Dermis microvascular lymphatic vessel endothelial cell (primary cell): Measurements from ENCODE around the gene ELP1. TPM values are rescaled to one million over a fixed set of nuclear protein-coding genes. Genes with fewer than 3 reads are reported as not detected.
A peak's percentile ranks its signal among the peaks of the same experiment; 100 is the strongest.
"Not testable (repeated sequence)": the region's sequence is repeated elsewhere in the genome, so short reads cannot be mapped to it uniquely, and the experiment has no call there.

Experiments
- DNase-seq, 2 donors: peaks; one replicate each; pipeline versions ENCODE4 v3.0.0 to v3.0.0-alpha.2; 2010; ENCODE audit warnings: low read depth in 2 of 2
- total RNA-seq: library from RNA; depleted of rRNA; stranded (reverse); fragments of >200 nt; gene quantifications from 2 replicates; pipeline ENCODE4 v1.2.1, GENCODE V29; 2014

ELP1 gene
- total RNA-seq, 1 donor from 2014 or later = 25.5 TPM

- no peak for DNase-seq
Observed at GRCh38 chr9:108855888-108856287, 78.0 kb downstream of the ELP1 start, which contains the start of gene ACTL7B. TSS of gene ACTL7B (minus strand) at chr9:108855986. CDS start at chr9:108855930, 56 bp downstream.

- DNase-seq = no peak
Observed at GRCh38 chr9:108855529-108855886, 78.4 kb downstream of the ELP1 start.

- DNase-seq = no peak
Observed at GRCh38 chr9:108854641-108855528, 79.0 kb downstream of the ELP1 start.

GRCh38 chr9:108854094-108854493, 79.8 kb downstream of the ELP1 start:
- DNase-seq = no peak

- no peak for DNase-seq
Observed at GRCh38 chr9:108852079-108852478, 81.8 kb downstream of the ELP1 start.

GRCh38 chr9:108851138-108851537, 82.8 kb downstream of the ELP1 start:
- DNase-seq = no peak

GRCh38 chr9:108850293-108850897, 83.5 kb downstream of the ELP1 start:
- peak; percentile 12 to 47 for DNase-seq

- DNase-seq = not testable (repeated sequence)
Observed at GRCh38 chr9:108848296-108848695, 85.6 kb downstream of the ELP1 start.

- DNase-seq = no peak
Observed at GRCh38 chr9:108845947-108846346, 88.0 kb downstream of the ELP1 start.

GRCh38 chr9:108845507-108845906, 88.4 kb downstream of the ELP1 start:
- no peak for DNase-seq

GRCh38 chr9:108844856-108845255, 89.1 kb downstream of the ELP1 start:
- no peak for DNase-seq

GRCh38 chr9:108844391-108844790, 89.5 kb downstream of the ELP1 start:
- DNase-seq = no peak

- peak in 1 of 2 donors; percentile 77 for DNase-seq
Observed at GRCh38 chr9:108842610-108843295, 91.2 kb downstream of the ELP1 start.

GRCh38 chr9:108839561-108839960, 94.4 kb downstream of the ELP1 start:
- DNase-seq = not testable (repeated sequence)

GRCh38 chr9:108838017-108838416, 95.9 kb downstream of the ELP1 start:
- no peak for DNase-seq

- DNase-seq = no peak
Observed at GRCh38 chr9:108837530-108837929, 96.4 kb downstream of the ELP1 start.

GRCh38 chr9:108836781-108837180, 97.1 kb downstream of the ELP1 start:
- no peak for DNase-seq

- no peak for DNase-seq
Observed at GRCh38 chr9:108836319-108836718, 97.6 kb downstream of the ELP1 start.

GRCh38 chr9:108835831-108836230, 98.1 kb downstream of the ELP1 start:
- DNase-seq = no peak

- no peak for DNase-seq
Observed at GRCh38 chr9:108834959-108835665, 98.8 kb downstream of the ELP1 start.

- DNase-seq = no peak
Observed at GRCh38 chr9:108832179-108832500, 101.8 kb downstream of the ELP1 start.
